Kidney tubule cell (primary cell): ENCODE results near the gene LCNL1.
A peak's percentile ranks its signal among the peaks of the same experiment; 100 is the strongest.

Source experiments
- DNase-seq: peaks from one replicate; pipeline ENCODE4 v3.0.0-alpha.2; 2018; ENCODE audit warnings: low spot score

Gene LCNL1

DNA sequence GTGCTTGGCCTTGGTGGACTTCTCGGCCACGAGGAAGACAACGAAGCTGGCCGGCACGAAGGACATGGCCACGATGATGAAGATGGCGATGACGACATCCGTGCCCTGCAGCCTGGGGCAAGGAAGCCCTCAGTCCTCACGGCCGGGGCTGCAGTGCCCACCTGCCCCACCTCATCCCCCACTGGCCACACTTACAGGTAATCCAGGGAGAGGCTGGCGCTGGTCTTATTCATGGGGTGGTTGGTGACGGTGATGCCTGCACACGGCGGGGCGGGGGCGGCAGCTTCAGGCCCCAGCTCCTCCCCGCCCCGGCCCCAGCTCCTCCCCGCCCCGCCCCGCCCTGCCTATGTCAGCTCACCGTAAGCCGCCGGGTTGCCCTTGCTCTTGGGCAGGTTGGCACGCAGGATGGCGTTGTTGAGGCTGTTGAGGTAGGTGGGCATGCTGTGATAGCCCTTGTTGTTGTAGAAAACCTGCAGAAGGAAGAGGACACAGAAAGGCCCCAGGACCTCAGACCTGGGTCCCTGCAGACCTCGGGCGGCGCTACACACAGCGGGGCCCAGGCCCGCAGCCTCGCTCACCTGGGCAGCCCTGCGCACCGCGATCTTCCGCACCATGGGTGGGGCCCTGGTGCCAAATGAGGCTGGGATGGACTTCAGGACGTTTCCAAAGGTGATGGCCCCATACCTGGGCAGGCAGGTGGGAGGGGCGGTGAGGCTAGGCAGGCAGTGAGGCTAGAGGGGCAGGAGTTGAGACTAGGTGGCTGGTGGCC lies 29.3 kb downstream of the LCNL1 start:
- no peak for DNase-seq

DNA sequence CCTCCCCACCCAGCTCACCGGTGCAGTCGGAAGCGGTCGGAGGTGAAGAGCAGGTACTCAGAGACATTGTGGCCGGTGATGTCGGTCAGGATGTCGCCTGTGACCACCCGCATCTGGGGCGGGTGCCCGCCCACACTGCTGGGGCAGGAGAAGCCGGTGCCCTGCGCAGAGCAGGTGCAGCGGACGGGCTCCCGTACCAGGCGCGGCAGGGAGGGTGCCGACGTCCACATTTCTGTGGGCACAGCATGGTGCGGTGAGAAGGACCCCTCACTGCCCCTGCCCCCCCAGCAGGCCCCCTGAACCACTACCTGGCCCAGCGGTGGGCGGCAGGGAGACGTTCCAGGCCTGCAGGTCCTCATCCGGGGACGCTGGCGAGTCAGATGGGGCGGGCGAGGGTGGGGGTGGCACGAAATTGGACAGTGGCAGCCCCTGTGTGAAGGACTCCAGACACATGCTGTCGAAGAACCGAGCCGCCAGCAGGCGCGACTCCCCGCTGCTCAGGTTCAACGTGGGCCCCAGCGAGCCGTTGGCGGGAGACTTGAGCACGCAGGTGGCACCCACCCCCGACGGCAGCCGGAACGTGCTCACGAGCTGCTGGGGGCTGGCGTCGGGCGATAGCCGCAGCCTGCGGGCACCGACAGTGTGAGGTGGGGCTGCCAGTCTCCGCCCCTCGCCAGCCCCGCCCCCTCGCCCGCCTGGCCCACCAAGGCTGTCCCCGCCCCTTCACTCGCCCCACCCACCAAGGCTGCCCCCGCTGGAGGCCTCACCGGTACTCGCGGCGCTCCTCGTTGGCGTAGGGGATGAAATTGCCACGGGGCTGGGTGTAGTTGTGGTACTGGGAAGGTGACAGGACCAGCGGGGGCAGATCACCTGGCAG lies 30.1 kb downstream of the LCNL1 start:
- DNase-seq: no peak

DNA sequence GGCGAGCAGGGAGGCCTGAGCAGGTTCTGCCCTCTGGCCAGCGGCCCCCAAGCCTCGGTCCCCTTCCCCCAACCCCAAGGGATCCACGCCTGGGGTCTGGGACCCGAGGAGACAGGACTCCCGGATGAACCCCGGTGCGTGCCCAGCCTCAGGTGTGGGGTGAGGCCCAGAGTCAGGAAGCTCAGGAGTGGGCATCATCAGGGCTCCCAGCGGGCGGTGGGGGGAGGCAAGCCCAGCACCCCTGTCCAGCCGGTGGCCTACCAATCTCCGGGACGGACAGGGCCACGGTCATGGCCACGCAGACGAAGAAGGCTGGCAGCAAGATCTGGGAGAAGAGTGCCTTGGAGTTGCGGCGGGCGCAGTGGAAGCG lies 30.8 kb downstream of the LCNL1 start:
- no peak for DNase-seq

DNA sequence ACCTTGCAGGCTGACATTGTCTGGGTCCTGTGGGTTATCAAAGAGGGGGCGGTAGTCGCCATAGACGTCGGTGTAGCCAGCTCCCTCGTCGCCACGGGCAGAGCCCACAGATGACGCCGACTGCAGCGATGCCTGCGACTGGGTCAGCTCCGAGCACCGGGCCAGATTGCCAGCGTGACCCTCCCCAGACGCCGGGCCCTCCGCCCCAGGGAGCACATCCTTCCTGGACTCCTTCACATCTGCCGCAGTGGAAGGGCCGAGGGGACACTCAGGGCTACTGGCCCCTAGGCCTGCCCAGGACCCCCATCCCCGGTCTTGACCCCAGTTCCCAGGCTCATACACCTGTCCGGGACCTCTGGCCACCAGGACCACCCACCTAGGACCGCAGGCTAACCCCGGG lies 31.4 kb downstream of the LCNL1 start:
- no peak for DNase-seq

DNA sequence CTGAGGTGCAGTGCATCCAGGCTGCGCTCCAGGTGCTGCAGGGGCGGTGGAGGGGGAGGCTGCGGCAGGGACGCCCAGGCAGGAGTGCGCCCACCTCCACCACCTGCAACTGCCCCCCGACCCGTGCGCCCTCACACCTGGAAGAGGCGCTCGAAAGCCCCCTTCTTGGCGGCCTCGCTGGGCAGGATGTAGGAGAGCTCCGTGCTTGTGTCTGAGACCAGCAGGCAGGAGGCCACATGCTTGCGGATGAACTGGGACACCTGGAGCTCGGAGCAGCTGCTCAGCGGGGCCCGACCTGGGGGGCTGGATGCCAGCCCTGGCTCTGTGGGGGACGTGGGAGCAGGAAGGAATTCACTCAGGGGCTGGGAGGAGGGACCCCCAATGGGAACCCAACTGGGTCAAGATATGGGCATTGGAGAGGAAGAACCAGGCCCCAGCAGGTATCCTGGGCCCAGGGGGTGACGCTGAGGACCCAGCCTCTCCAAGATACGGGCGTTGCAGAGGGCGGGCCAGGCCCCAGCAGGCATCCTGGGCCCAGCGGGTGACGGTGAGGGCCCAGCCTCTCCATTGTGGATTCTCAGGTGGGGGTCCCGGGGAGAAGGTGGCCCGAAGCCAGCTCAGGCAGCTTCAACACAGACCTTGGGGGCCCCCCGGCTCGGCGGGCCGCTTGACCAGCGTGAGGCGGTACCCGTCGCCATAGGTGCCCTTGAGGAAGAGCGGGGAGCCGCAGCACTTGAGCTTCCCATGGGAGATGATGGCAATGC lies 32.2 kb downstream of the LCNL1 start:
- DNase-seq: no peak

DNA sequence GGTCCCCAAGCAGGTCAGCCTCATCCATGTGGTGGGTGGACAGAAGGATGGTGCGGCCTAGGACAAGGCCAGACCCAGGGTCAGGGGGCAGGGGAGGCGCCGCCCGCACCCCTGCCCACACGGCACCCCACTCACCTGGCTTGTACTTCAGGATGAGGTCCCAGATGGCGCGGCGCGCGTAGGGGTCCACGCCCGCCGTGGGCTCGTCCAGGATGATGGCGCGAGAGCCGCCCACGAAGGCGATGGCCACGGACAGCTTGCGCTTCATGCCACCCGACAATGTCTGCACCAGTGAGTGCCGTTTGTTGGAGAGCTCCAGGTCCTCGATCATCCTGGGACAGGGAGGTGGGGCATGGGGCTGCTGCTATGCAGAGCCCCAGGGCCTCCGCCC lies 32.7 kb downstream of the LCNL1 start:
- no peak for DNase-seq

GRCh38 chr9:137015976-137016375 lies 33.2 kb downstream of the LCNL1 start:
- no peak for DNase-seq

GRCh38 chr9:137016436-137016835 lies 33.6 kb downstream of the LCNL1 start:
- DNase-seq: no peak

DNA sequence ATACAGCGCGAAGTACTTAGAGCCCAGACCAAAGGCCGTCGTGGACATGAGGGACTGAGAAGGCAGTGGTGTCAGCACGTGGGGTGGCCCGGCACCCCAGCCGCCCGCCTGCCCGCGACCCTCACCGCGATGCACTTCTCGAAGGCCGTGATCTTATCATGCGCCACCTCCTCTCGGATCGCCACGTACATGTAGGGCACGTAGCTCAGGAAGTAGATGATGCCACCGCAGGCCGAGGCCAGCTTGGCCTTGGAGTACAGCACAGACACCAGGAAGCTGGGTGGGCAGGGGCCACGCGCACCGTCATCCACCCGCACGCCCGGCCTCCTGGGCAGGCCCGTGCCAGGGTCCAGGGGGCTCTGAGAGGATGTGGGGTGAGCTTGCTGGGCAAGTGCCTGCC lies 34.3 kb downstream of the LCNL1 start:
- no peak for DNase-seq

DNA sequence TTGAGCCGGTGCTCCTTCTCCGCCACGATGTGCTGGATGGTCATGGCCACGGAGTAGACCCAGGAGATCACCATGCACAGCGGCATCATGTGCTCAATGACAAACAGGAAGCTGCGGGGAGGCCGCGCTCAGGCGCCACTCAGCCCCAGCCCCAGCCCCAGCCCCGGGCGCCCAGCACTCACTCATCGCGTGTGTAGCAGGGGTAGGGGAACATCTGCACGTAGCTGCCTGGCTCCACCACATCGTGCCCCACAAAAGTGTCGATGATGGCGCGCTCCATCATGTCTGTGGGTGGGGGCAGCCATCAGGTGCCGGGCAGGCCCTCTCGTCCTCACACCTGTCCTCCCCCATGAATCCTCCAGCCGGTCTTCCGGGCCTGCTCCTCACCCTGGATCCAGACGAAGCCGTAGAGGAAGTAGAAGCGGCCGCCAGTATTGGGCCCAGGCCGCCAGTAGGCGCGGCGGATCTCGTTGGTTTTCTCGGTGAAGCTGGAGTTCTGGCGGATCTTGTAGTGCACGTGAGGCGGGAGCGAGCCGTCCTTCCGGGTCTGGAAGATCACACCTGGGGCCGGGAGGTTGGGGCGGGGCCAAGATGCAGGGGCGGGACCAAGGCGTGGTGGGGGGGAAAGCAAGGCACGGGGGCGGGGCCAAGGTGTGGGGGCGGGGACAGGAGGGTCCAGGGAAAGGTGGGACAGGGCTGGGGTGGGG lies 35.2 kb downstream of the LCNL1 start:
- DNase-seq: no peak

- DNase-seq: no peak
Measured at GRCh38 chr9:137018761-137019559, 36.2 kb downstream of the LCNL1 start.

DNA sequence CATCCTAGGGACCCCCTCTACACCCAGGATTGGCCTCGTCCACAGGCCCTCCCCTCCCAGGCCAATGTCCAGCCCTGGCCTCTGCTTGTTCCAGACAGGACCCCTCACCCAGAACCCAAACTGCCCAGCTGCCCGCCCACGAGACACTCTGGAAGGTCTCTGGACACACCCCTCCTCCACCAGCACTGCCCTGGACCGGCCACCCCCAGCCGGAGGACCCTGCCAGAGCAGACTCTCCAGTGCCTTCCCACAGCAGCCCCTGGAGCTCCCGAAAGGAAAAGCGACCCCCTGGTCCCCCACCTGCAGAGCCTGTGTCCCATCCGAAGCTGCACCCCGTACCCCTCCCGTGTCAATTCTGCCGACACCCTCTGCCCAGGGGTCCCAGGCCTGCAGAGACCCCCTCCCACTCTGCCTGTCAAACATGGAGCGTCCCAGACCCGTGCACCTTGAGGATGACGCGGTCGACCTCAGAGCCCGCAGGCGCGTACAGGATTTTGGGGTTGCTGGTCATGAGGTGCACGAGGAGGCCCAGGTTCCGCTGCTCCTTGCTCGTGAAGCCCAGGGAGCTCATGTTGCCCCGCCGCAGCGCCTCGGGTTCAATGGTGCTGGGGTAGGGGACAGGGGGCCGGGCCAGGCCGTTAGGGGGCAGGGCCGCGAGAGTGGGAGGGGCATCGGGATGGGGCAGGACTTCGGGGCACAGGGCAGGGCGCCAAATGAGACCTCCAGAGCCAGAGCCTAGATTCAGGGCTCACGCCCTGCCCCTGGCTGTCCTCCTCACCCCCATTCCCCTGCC lies 37.3 kb downstream of the LCNL1 start:
- DNase-seq: no peak

DNA sequence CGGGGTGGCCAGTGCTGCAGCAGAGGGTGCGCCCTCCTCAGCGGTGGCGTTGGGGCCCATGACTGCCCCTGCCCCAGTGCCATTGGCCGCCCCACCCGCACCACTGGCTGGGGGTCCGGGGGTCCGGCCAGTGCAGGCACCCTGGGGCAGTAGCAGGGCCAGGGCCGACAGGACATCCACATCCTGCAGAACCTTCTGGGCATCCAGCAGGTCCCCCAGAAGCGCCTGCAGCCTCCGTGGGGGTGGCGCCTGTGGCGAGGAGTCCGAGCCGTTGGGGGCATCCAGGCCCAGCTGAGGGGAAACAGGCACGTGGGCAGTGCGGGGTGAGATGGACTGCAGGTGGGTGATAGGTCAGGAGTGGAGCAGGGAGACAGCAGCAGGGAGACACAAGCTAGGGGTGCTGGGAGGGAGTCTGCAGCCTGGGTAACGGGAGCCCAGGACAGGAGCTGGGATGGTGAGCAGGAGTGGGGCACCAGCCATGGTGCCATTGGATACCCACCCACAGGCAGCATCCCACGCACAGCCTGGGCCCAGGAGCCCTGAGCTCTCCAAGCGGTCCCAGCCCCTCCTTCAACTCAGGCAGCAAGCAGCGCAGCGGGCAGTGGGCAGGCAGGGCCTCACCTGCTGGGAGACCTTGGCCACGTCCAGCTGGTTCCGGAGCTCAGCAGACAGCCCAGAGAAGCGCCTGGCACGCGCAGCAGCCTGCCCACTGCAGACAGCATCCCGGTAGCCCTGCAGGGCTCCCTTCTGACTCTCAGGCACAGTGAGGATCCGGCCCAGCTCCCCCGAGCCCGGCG lies 38.2 kb downstream of the LCNL1 start:
- no peak for DNase-seq

DNA sequence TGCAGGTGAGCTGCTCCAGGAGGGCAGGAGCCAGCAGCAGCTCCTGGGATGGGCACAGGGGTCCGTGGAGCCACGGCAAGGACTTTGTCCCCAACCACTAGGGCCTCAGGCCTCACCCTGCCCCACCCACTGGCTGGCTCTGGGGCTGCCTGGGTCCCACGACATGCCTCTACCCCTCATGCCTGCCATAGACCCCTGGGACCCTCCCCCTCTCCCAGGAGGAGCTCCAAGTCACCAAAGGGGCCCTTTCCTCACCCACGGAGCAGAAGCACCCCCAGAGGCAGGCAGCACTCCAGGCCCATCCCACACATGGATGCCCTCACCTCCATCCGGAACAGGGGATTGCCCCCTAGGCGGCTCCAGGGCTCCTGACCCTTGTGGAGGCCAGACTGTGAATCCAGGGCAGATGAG lies 38.8 kb downstream of the LCNL1 start:
- DNase-seq: no peak

GRCh38 chr9:137021979-137022661 lies 39.3 kb downstream of the LCNL1 start:
- DNase-seq: peak; percentile 87

- DNase-seq: no peak
Measured at GRCh38 chr9:137022662-137023008, 39.8 kb downstream of the LCNL1 start.

GRCh38 chr9:137023157-137023556 lies 40.4 kb downstream of the LCNL1 start:
- DNase-seq: no peak

- no peak for DNase-seq
Measured at GRCh38 chr9:137023583-137023991, 40.8 kb downstream of the LCNL1 start.

DNA sequence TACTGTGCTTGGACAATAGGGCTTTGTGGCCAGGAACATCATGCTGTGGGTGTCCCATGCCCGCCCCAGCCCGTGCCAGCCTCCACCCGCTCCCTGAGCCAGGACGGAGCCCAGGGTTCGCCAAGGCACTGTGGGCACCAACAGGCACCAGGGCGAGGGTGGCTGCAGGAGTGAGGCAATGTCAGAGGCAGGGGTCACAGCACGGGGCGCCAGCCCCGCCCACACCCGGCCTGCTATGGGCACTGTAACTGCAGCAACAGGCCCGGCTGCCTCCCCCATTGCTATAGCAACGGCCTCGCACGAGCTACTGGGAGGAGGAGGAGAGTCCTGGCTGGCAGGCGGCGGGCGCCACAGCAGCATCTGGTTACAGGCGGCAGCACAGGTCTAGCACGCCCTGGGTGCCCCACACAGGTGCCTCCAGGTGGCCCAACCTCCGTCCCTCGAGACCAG lies 42.7 kb downstream of the LCNL1 start:
- peak; percentile 74 for DNase-seq
